IMR-90 (cell line): ENCODE results near the gene TNFRSF1B. TPM values are rescaled to one million over a fixed set of nuclear protein-coding genes. Genes with fewer than 3 reads are reported as not detected.
A peak's percentile ranks its signal among the peaks of the same experiment; 100 is the strongest.

ENCODE experiments used
- ATAC-seq: fragments of 200-7000 bp; cut with Tn5 transposase; 2 replicates; pipeline ENCODE4 v1.9.1; 2020; ENCODE audit warnings: low read depth, mild to moderate bottlenecking, moderate library complexity
- BruUV-seq: library from RNA; stranded (reverse); fragments of 400-500 nt; replicated peaks from 2 replicates; lab custom pipeline; 2021; lab: Mats Ljungman, UMichigan
- CTCF ChIA-PET: fragments of 300-600 bp; formaldehyde crosslinking; extraction: SDS; loops from one replicate; lab custom pipeline; 2021; ENCODE audit warnings: antibody characterized with exemption; lab: Yijun Ruan, JAX
- POLR2A ChIA-PET: fragments of 300-600 bp; sonication (Branson Sonifier 250); formaldehyde crosslinking; loops from one replicate; lab custom pipeline; 2022; ENCODE audit warnings: antibody characterized with exemption; ENCODE audit not compliant: unreplicated experiment; lab: Charles Lee
- DNase-seq: peaks from one replicate; pipeline ENCODE4 v3.0.0; 2013
- H2AFZ ChIP-seq: replicated peaks from 2 replicates; pipeline ENCODE3; 2013; ENCODE audit warnings: low read length, mild to moderate bottlenecking; ENCODE audit not compliant: poor library complexity
- H2AK5ac ChIP-seq: 2 replicates; pipeline ENCODE4 v1.6.1; 2013; ENCODE audit warnings: low read depth, low read length, inconsistent platforms
- H2AK9ac ChIP-seq: replicated peaks from 2 replicates; pipeline ENCODE3; 2013; ENCODE audit warnings: mild to moderate bottlenecking, low read depth, low read length, moderate library complexity; ENCODE audit not compliant: poor library complexity
- H2BK120ac ChIP-seq: 2 replicates; pipeline ENCODE4 v1.6.1; 2013; ENCODE audit warnings: low read depth, low read length, inconsistent platforms
- H2BK15ac ChIP-seq: 3 replicates; pipeline ENCODE4 v1.6.1; 2013; ENCODE audit warnings: low read depth, low read length, inconsistent platforms
- H2BK20ac ChIP-seq: 2 replicates; pipeline ENCODE4 v1.6.1; 2013; ENCODE audit warnings: low read depth, mild to moderate bottlenecking, inconsistent platforms, low read length, moderate library complexity
- H2BK5ac ChIP-seq: 2 replicates; pipeline ENCODE4 v1.6.1; 2013; ENCODE audit warnings: mild to moderate bottlenecking, low read depth, low read length, inconsistent platforms; ENCODE audit not compliant: poor library complexity, severe bottlenecking
- H3K14ac ChIP-seq: replicated peaks from 2 replicates; pipeline ENCODE4 v1.6.1; 2013; ENCODE audit warnings: low read depth, low read length, inconsistent platforms
- H3K18ac ChIP-seq: 2 replicates; pipeline ENCODE4 v1.6.1; 2013; ENCODE audit warnings: low read depth, low read length, control low read depth
- H3K23ac ChIP-seq: 2 replicates; pipeline ENCODE4 v1.6.1; 2013; ENCODE audit warnings: low read depth, low read length, inconsistent platforms
- H3K27ac ChIP-seq: 2 replicates; pipeline ENCODE4 v1.5.1; 2013; ENCODE audit warnings: mild to moderate bottlenecking, control low read depth, low read length; ENCODE audit not compliant: insufficient read depth
- H3K27me3 ChIP-seq: 2 replicates; pipeline ENCODE4 v1.6.1; 2013; ENCODE audit warnings: low read length; ENCODE audit not compliant: control insufficient read depth, insufficient read depth
- H3K36me3 ChIP-seq: 2 replicates; pipeline ENCODE4 v1.6.1; 2013; ENCODE audit warnings: low read length, mixed read lengths; ENCODE audit not compliant: control insufficient read depth, insufficient read depth
- H3K4ac ChIP-seq: 2 replicates; pipeline ENCODE4 v1.6.1; 2013; ENCODE audit warnings: low read depth, low read length, inconsistent platforms
- H3K4me1 ChIP-seq: 2 replicates; pipeline ENCODE4 v1.6.1; 2013; ENCODE audit warnings: low read length, mixed read lengths; ENCODE audit not compliant: control insufficient read depth, insufficient read depth
- H3K4me2 ChIP-seq: 2 replicates; pipeline ENCODE4 v1.6.1; 2013; ENCODE audit warnings: low read depth, mild to moderate bottlenecking, control low read depth, low read length, moderate library complexity
- H3K4me3 ChIP-seq: 2 replicates; pipeline ENCODE4 v1.5.1; 2013; ENCODE audit warnings: low read depth, mild to moderate bottlenecking, control low read depth, low read length, moderate library complexity; ENCODE audit not compliant: insufficient read depth
- H3K56ac ChIP-seq: 2 replicates; pipeline ENCODE4 v1.6.1; 2013; ENCODE audit warnings: low read length, inconsistent platforms; ENCODE audit not compliant: insufficient read depth; ENCODE audit errors: extremely low read depth
- H3K79me1 ChIP-seq, 2 experiments: 2 replicates each; pipeline ENCODE4 v1.6.1; 2013; ENCODE audit warnings: low read length in 2 of 2, inconsistent platforms in 1 of 2, low read depth in 1 of 2
- H3K9ac ChIP-seq: 2 replicates; pipeline ENCODE4 v1.6.1; 2013; ENCODE audit warnings: low read depth, low read length, control low read depth
- H3K9me1 ChIP-seq: 2 replicates; pipeline ENCODE4 v1.6.1; 2013; ENCODE audit warnings: low read length, inconsistent platforms; ENCODE audit not compliant: insufficient read depth
- H3K9me3 ChIP-seq: 2 replicates; pipeline ENCODE4 v1.6.1; 2013; ENCODE audit warnings: low read length; ENCODE audit not compliant: control insufficient read depth, insufficient read depth
- H4K20me1 ChIP-seq: 2 replicates; pipeline ENCODE4 v1.6.1; 2013; ENCODE audit warnings: low read length, inconsistent platforms; ENCODE audit not compliant: insufficient read depth
- H4K5ac ChIP-seq: 2 replicates; pipeline ENCODE4 v1.6.1; 2013; ENCODE audit warnings: mild to moderate bottlenecking, low read depth, low read length, control low read depth
- H4K8ac ChIP-seq, 2 experiments: 2 replicates each; pipeline ENCODE4 v1.6.1; 2013; ENCODE audit warnings: low read depth in 2 of 2, low read length in 2 of 2, control low read depth in 1 of 2, inconsistent platforms in 1 of 2
- H4K91ac ChIP-seq: 2 replicates; pipeline ENCODE4 v1.6.1; 2013; ENCODE audit warnings: low read depth, low read length, inconsistent platforms; ENCODE audit not compliant: insufficient read depth
- BHLHE40 ChIP-seq: fragments of 150-350 bp; IDR thresholded peaks from 2 replicates; pipeline ENCODE4 v1.6.1; 2016; ENCODE audit warnings: mild to moderate bottlenecking, low read depth, low read length
- RCOR1 ChIP-seq: IDR thresholded peaks from 2 replicates; pipeline ENCODE4 v1.6.1; 2012; ENCODE audit warnings: mild to moderate bottlenecking, low read length, improper control_type of control experiment; ENCODE audit not compliant: insufficient replicate concordance
- WGBS, 2 experiments: methylation state at CpG; one replicate each; pipeline versions ENCODE4 v1.1.5 to v1.1.7; 2013; ENCODE audit warnings: missing lambda C conversion rate in 2 of 2; ENCODE audit not compliant: insufficient read length in 1 of 2; ENCODE audit errors: extremely low coverage in 2 of 2; 5-methylcytosine and 5-hydroxymethylcytosine counted together
- dilution Hi-C: fragments of 300-500 bp; cut with HindIII; formaldehyde crosslinking; loops from one replicate; pipeline ENCODE4 v1.14.3; 2018; ENCODE audit warnings: low sequenced_read_pairs; ENCODE audit not compliant: unreplicated experiment
- in situ Hi-C: fragments of 300-500 bp; cut with MboI; formaldehyde crosslinking; loops from 3 replicates; pipeline ENCODE4 v1.14.3; 2019; ENCODE audit warnings: low sequenced_read_pairs, inconsistent platforms, mixed read lengths
- intact Hi-C: fragments of 100-400 bp; cut with micrococcal nuclease; formaldehyde crosslinking; loops from 2 replicates; pipeline ENCODE4 v1.10.0; 2022
- polyA plus RNA-seq, 3 experiments: library from polyadenylated mRNA; depleted of rRNA; stranded (reverse); fragments of >200 nt; gene quantifications; 2 replicates each; pipeline ENCODE4 v1.2.3, GENCODE V29; 2012; ENCODE audit warnings: low replicate concordance in 1 of 3
- total RNA-seq: library from RNA; depleted of rRNA; stranded (reverse); fragments of >200 nt; gene quantifications from 2 replicates; pipeline ENCODE4 v1.2.3, GENCODE V29; 2012
- TF ChIP-seq, protein P1 (sequence below): fragments of 150-350 bp; IDR thresholded peaks from 2 replicates; pipeline ENCODE4 v1.6.1; 2016; ENCODE audit warnings: low read depth, mild to moderate bottlenecking, low read length, moderate library complexity, borderline replicate concordance

The TNFRSF1B gene
- total and polyA plus RNA-seq, 2 of the 4 experiments (the other 2 are of a cell fraction) = 4.3 to 8.9 TPM

DNA sequence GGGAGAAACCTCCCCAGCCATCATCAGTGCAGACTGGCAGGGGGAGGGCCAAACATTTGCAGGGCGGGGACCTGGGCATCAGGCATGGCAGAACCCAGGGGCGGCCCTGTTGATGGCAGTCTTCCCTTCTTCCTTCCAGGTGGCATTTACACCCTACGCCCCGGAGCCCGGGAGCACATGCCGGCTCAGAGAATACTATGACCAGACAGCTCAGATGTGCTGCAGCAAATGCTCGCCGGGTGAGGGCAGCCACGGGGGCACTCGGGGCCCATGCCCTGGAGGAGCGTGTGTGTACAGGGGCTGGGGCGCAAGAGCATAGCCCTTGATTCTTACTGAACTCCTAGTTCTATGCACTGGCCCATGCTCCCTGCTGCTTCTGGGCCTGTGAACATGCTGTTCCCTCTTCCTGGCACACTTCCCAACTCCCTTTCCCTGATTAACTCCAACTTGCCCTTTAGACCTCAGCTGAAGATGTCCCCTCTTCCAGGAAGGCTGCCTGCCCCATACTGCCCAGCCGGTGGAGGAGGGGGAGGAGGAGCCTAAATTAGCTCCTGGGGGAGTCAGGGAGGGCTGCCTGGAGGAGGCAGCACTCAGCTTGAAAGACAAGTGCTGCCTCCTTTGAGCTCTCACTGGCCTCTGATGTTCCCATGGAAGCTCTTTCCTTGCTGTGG, 22.0 kb downstream of the TNFRSF1B start:
- no TSS peak for BruUV-seq

More for the DNA sequence above, 22.0 kb downstream of the TNFRSF1B start:
- Histone ChIP-seq H2AK9ac (peak overlapping the region; percentile 36), H2BK5ac (no peak overlapping the region), H3K9me1 (no peaks in the 10 kb centered on the region), H2AK5ac (no peak overlapping the region), H4K8ac (no peak overlapping the region), H3K4me3 (no peak overlapping the region), H3K27ac (no peak overlapping the region), H3K4me1 (peaks cover 27% of the 10 kb centered on the region), H4K5ac (no peak overlapping the region), H3K18ac (no peak overlapping the region), H3K9ac (no peak overlapping the region), H4K91ac (no peak overlapping the region), H3K4ac (no peak overlapping the region), H4K20me1 (no peaks in the 10 kb centered on the region), H2BK15ac (no peak overlapping the region), H3K27me3 (no peaks in the 10 kb centered on the region), H2BK20ac (no peak overlapping the region), H2BK120ac (no peak overlapping the region), H3K4me2 (no peak overlapping the region), H3K36me3 (peaks cover 16% of the 10 kb centered on the region), H3K9me3 (no peaks in the 10 kb centered on the region), H2AFZ (peak overlapping the region; percentile 26), H3K23ac (no peak overlapping the region; the same call in 1 of the 2 replicates), H3K14ac (no peak overlapping the region), H3K56ac (no peak overlapping the region), H3K79me1 (peaks cover 0 to 4% of the 10 kb centered on the region in 2 experiments; a peak in 3 of 4 replicates)
- TF ChIP-seq, protein P1, sequence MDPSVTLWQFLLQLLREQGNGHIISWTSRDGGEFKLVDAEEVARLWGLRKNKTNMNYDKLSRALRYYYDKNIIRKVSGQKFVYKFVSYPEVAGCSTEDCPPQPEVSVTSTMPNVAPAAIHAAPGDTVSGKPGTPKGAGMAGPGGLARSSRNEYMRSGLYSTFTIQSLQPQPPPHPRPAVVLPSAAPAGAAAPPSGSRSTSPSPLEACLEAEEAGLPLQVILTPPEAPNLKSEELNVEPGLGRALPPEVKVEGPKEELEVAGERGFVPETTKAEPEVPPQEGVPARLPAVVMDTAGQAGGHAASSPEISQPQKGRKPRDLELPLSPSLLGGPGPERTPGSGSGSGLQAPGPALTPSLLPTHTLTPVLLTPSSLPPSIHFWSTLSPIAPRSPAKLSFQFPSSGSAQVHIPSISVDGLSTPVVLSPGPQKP = no peak
- TF ChIP-seq BHLHE40 (no peak), RCOR1 (no peak)
- POLR2A ChIA-PET = interaction anchor here (0.6 kb wide), 1 partner anchor 88 kb away, joined by 12 read pairs; no protein-coding TSS in a partner anchor
- CTCF ChIA-PET = interaction anchor here (2.6 kb wide), 1 partner anchor 65 kb away, joined by 10 read pairs; no protein-coding TSS in a partner anchor
- 80% methylated on average over 6 of the region's 13 CpGs; no CpG with 5 or more reads in 1 of the 2 experiments for WGBS, 2 experiments
- intact Hi-C loops (no loop called here), in situ Hi-C loops (no loop called here), dilution Hi-C loops (no loop called here)
- DNase-seq (no peak), ATAC-seq (no peak)
